Ovary (tissue), 3 donors: Measurements from ENCODE around the gene SMARCA1.

ENCODE experiments used
- EP300 ChIP-seq: sonication (generic); formaldehyde crosslinking; IDR thresholded peaks from one replicate; pipeline ENCODE4 v1.6.1; 2017; ENCODE audit warnings: antibody characterized with exemption
- POLR2A ChIP-seq: fragments of 450-650 bp; IDR thresholded peaks from one replicate; pipeline ENCODE4 v1.6.1; 2017; ENCODE audit warnings: antibody characterized with exemption, mild to moderate bottlenecking, moderate library complexity
- TF ChIP-seq, protein P1 (sequence below), 3 donors: fragments of 450-650 bp in 2 of 3; fragments of 200-600 bp in 1 of 3; IDR thresholded peaks; one replicate each; pipeline versions ENCODE4 v1.5.1 to v1.8.0; 2016 to 2022; ENCODE audit warnings: antibody characterized with exemption in 3 of 3, mild to moderate bottlenecking in 1 of 3
- donor health status: DM: no; HTN: no; CAD: no.

GRCh38 chrX:129488359-129488758, 34.9 kb downstream of the SMARCA1 start:
- TF ChIP-seq, protein P1, sequence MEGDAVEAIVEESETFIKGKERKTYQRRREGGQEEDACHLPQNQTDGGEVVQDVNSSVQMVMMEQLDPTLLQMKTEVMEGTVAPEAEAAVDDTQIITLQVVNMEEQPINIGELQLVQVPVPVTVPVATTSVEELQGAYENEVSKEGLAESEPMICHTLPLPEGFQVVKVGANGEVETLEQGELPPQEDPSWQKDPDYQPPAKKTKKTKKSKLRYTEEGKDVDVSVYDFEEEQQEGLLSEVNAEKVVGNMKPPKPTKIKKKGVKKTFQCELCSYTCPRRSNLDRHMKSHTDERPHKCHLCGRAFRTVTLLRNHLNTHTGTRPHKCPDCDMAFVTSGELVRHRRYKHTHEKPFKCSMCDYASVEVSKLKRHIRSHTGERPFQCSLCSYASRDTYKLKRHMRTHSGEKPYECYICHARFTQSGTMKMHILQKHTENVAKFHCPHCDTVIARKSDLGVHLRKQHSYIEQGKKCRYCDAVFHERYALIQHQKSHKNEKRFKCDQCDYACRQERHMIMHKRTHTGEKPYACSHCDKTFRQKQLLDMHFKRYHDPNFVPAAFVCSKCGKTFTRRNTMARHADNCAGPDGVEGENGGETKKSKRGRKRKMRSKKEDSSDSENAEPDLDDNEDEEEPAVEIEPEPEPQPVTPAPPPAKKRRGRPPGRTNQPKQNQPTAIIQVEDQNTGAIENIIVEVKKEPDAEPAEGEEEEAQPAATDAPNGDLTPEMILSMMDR (IDR thresholded peaks at IDR 0.05): no peak
- no peak for TF ChIP-seq POLR2A
- no peak for TF ChIP-seq EP300
